Vagina (tissue), 2 donors: ENCODE results near the gene SDF2L1. TPM values are rescaled to one million over a fixed set of nuclear protein-coding genes. Genes with fewer than 3 reads are reported as not detected.
"Not testable (repeated sequence)": the region's sequence is repeated elsewhere in the genome, so short reads cannot be mapped to it uniquely, and the experiment has no call there.

Experiments used
- DNase-seq, 2 donors: peaks; one replicate each; pipeline ENCODE4 v3.0.0-alpha.2; 2017; ENCODE audit errors: extremely low spot score in 2 of 2
- H3K27ac ChIP-seq: fragments of 200-600 bp; sonication (generic); one replicate; pipeline ENCODE4 v1.5.1; 2019
- H3K27me3 ChIP-seq: fragments of 200-600 bp; sonication (generic); one replicate; pipeline ENCODE4 v1.5.1; 2019
- H3K36me3 ChIP-seq, 2 donors: fragments of 200-600 bp; sonication (generic); one replicate each; pipeline ENCODE4 v1.5.1; 2017 to 2019
- H3K4me1 ChIP-seq: fragments of 200-600 bp; sonication (generic); one replicate; pipeline ENCODE4 v1.5.1; 2019
- H3K4me3 ChIP-seq, 2 donors: fragments of 200-600 bp; sonication (generic); 1 replicate in 1 of 2; 2 replicates in 1 of 2; pipeline ENCODE4 v1.5.1; 2016 to 2019
- H3K9me3 ChIP-seq: fragments of 200-600 bp; sonication (generic); one replicate; pipeline ENCODE4 v1.5.1; 2019
- POLR2A ChIP-seq, 2 donors: fragments of 450-650 bp; IDR thresholded peaks; one replicate each; pipeline ENCODE4 v1.6.1; 2017; ENCODE audit warnings: antibody characterized with exemption in 2 of 2, mild to moderate bottlenecking in 2 of 2, moderate library complexity in 2 of 2
- POLR2AphosphoS5 ChIP-seq, 2 donors: sonication (generic); formaldehyde crosslinking; IDR thresholded peaks; one replicate each; pipeline ENCODE4 v1.9.0; 2017; ENCODE audit warnings: antibody characterized with exemption in 2 of 2, mild to moderate bottlenecking in 2 of 2, low read depth in 1 of 2; ENCODE audit not compliant: insufficient read depth in 1 of 2
- intact Hi-C: fragments of 100-400 bp; cut with DNase I; formaldehyde crosslinking; loops from one replicate; pipeline ENCODE4 v1.15.1; 2023
- total RNA-seq: library from RNA; depleted of rRNA; stranded (reverse); fragments of >200 nt; gene quantifications from one replicate; pipeline ENCODE4 v1.2.3, GENCODE V29; 2016
- TF ChIP-seq, protein P1 (sequence below), 3 experiments: fragments of 450-650 bp in 2 of 3; fragments of 200-600 bp in 1 of 3; sonication (generic) in 1 of 3; IDR thresholded peaks; one replicate each; pipeline ENCODE4 v1.5.1; 2017 to 2019; ENCODE audit warnings: antibody characterized with exemption in 3 of 3, mild to moderate bottlenecking in 2 of 3, moderate library complexity in 2 of 3

Gene SDF2L1
- total RNA-seq, 1 donor from 2014 or later: 33.9 TPM

- intact Hi-C loops: no loop called here
- H3K9me3 ChIP-seq: no peaks in the 10 kb centered on the region
- H3K27ac ChIP-seq: no peak overlapping the region
- DNase-seq: no peak
- H3K27me3 ChIP-seq: no peaks in the 10 kb centered on the region
- peaks cover 10% of the 10 kb centered on the region for H3K4me1 ChIP-seq
- H3K36me3 ChIP-seq: peaks cover 0 to 11% of the 10 kb centered on the region in 2 donors
- no peak overlapping the region for H3K4me3 ChIP-seq
- no peak for TF ChIP-seq POLR2AphosphoS5 (IDR thresholded peaks at IDR 0.05; ENCODE audit: insufficient read depth in 1 of 2, low read depth in 1 of 2)
These were observed 35.3 kb upstream of the SDF2L1 start for GRCh38 chr22:21606775-21607174.

DNA sequence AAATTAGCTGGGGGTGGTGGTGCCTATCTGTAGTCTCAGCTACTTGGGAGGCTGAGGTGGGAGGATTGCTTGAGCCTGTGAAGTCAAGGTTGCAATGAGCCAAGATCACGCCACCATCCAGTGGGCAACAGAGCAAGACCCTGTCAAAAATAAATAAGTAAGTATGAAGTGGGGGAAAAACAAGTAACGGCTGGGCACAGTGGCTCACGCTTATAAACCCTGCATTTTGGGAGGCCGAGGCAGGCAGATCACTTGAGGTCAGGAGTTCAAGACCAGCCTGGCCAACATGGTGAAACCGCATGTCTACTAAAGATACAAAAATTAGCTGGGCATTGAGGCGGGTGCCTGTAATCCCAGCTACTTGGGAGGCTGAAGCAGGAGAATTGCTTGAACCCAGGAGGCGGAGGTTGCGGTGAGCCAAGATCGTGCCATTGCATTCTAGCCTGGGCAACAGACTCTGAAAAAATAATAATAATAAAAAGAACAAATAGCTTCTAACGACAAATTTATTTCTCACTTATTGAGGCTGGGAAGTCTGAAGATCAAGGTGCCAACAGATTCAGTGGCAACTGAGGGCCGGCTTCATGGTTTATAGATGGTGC, 32.4 kb upstream of the SDF2L1 start:
- peaks cover 0 to 30% of the 10 kb centered on the region in 2 donors for H3K36me3 ChIP-seq
- DNase-seq, H3K27me3 ChIP-seq, H3K4me1 ChIP-seq, H3K9me3 ChIP-seq, intact Hi-C loops, H3K27ac ChIP-seq, H3K4me3 ChIP-seq: not testable (repeated sequence)

DNA sequence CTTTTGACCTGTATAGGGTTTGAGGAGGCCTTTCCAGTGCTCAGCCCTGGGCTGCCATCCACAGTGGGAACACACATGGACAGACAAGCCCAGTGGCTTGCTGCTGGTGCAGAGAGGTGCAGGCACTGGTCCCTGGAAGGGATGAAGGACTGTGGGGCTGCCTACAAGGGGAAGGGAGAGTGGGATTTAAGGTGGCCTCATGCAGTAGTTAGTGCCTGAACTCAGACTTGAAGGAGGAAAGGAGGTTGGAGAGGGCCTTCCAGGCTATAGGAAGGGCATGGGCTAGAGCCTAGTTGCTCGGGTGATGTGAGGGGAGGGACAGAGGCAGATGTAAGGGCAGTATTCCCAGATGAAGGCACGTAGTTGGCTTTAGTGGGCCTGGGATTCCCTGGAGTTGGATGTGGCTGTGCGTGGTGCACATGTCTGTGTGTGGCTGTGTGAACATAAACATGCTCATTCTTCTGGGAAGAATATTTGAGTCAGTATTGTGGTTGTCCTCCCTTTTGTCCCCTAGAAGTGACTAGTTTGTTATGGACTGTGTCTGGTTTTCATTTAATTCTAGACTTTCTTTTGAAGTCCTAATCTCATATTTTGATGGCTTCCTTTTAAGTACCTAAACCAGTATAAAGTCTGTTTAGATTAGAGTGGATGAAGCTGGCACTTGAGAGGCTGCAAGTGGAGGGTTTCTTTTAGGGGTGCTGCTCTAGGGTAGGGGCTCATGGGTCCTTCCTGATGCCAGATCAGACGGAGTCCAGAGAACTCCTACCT, 30.7 kb upstream of the SDF2L1 start:
- no peak for DNase-seq
- no peaks in the 10 kb centered on the region for H3K4me1 ChIP-seq
- peaks cover 0 to 35% of the 10 kb centered on the region in 2 donors for H3K36me3 ChIP-seq
- H3K27ac ChIP-seq: no peak overlapping the region
- intact Hi-C loops: no loop called here
- no peaks in the 10 kb centered on the region for H3K27me3 ChIP-seq
- H3K4me3 ChIP-seq: no peak overlapping the region
- H3K9me3 ChIP-seq: no peaks in the 10 kb centered on the region
- TF ChIP-seq POLR2AphosphoS5 (IDR thresholded peaks at IDR 0.05; ENCODE audit: insufficient read depth in 1 of 2, low read depth in 1 of 2) (no peak), POLR2A (IDR thresholded peaks at IDR 0.05) (no peak)
- TF ChIP-seq, protein P1, sequence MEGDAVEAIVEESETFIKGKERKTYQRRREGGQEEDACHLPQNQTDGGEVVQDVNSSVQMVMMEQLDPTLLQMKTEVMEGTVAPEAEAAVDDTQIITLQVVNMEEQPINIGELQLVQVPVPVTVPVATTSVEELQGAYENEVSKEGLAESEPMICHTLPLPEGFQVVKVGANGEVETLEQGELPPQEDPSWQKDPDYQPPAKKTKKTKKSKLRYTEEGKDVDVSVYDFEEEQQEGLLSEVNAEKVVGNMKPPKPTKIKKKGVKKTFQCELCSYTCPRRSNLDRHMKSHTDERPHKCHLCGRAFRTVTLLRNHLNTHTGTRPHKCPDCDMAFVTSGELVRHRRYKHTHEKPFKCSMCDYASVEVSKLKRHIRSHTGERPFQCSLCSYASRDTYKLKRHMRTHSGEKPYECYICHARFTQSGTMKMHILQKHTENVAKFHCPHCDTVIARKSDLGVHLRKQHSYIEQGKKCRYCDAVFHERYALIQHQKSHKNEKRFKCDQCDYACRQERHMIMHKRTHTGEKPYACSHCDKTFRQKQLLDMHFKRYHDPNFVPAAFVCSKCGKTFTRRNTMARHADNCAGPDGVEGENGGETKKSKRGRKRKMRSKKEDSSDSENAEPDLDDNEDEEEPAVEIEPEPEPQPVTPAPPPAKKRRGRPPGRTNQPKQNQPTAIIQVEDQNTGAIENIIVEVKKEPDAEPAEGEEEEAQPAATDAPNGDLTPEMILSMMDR (IDR thresholded peaks at IDR 0.05): no peak

DNA sequence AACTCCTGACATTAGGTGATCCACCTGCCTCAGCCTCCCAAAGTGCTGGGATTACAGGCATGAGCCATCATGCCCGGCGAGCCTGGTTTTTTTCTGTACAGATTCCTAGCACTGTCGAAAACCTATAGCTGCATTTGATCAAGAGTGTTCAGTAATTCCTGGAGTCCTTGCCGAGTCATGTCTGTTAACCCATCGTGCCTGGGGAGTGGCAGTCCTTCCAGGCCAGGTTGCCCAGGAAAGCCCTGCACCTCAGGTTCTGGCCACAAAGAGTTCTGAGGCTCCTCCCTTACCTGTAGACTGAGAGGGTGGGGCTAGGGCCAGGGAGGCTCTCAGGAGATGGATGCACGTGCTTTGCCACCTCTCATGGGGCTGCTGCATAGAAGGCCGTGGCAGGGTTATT, 29.2 kb upstream of the SDF2L1 start:
- Histone ChIP-seq H3K4me1 (no peaks in the 10 kb centered on the region), H3K4me3 (no peak overlapping the region), H3K27ac (no peak overlapping the region), H3K36me3 (peaks cover 0 to 35% of the 10 kb centered on the region in 2 donors), H3K27me3 (no peaks in the 10 kb centered on the region), H3K9me3 (no peaks in the 10 kb centered on the region)
- intact Hi-C loops: no loop called here
- no peak for DNase-seq
- TF ChIP-seq POLR2A (IDR thresholded peaks at IDR 0.05): no peak

- no peak overlapping the region for H3K27ac ChIP-seq
- no peak overlapping the region for H3K4me3 ChIP-seq
- no peaks in the 10 kb centered on the region for H3K9me3 ChIP-seq
- H3K36me3 ChIP-seq: peaks cover 0 to 35% of the 10 kb centered on the region in 2 donors
- TF ChIP-seq POLR2AphosphoS5 (IDR thresholded peaks at IDR 0.05; ENCODE audit: insufficient read depth in 1 of 2, low read depth in 1 of 2) (no peak), POLR2A (IDR thresholded peaks at IDR 0.05) (no peak)
- TF ChIP-seq, protein P1 (IDR thresholded peaks at IDR 0.05): no peak
- H3K4me1 ChIP-seq: no peaks in the 10 kb centered on the region
- intact Hi-C loops: no loop called here
- no peak for DNase-seq
- no peaks in the 10 kb centered on the region for H3K27me3 ChIP-seq
These were observed 28.4 kb upstream of the SDF2L1 start for GRCh38 chr22:21613553-21614233.

- peaks cover 0 to 34% of the 10 kb centered on the region in 2 donors for H3K36me3 ChIP-seq
These were observed 26.4 kb upstream of the SDF2L1 start for GRCh38 chr22:21615731-21616130.

GRCh38 chr22:21617337-21617736, 24.8 kb upstream of the SDF2L1 start:
- DNase-seq, H3K27me3 ChIP-seq, H3K27ac ChIP-seq, H3K4me3 ChIP-seq, intact Hi-C loops, H3K9me3 ChIP-seq: not testable (repeated sequence)
- Histone ChIP-seq H3K4me1 (peaks cover 20% of the 10 kb centered on the region), H3K36me3 (peaks cover 0 to 20% of the 10 kb centered on the region in 2 donors)

More at GRCh38 chr22:21615731-21616130, 26.4 kb upstream of the SDF2L1 start:
- H3K4me1 ChIP-seq: peaks cover 8% of the 10 kb centered on the region
- H3K27me3 ChIP-seq: no peaks in the 10 kb centered on the region
- TF ChIP-seq POLR2AphosphoS5 (IDR thresholded peaks at IDR 0.05; ENCODE audit: insufficient read depth in 1 of 2, low read depth in 1 of 2) (no peak), POLR2A (IDR thresholded peaks at IDR 0.05) (no peak)
- TF ChIP-seq, protein P1 (IDR thresholded peaks at IDR 0.05): no peak
- intact Hi-C loops: no loop called here
- no peak overlapping the region for H3K4me3 ChIP-seq
- DNase-seq: no peak
- no peaks in the 10 kb centered on the region for H3K9me3 ChIP-seq
- no peak overlapping the region for H3K27ac ChIP-seq
